Heart left ventricle (tissue), 16 donors: Measurements from ENCODE around the gene ZFPM1. TPM values are rescaled to one million over a fixed set of nuclear protein-coding genes. Genes with fewer than 3 reads are reported as not detected.

Source experiments
- ATAC-seq, 4 donors: fragments of 200-7000 bp; cut with Tn5 transposase; one replicate each; pipeline ENCODE4 v1.9.1; 2020 to 2022; ENCODE audit warnings: moderate library complexity in 4 of 4, mild to moderate bottlenecking in 3 of 4, moderate number of reproducible peaks in 1 of 4
- DNase-seq, 5 donors: peaks; one replicate each; pipeline ENCODE4 v3.0.0-alpha.2; 2020
- H3K27ac ChIP-seq, 12 donors: fragments of 200-600 bp; sonication (generic) in 4 of 12; one replicate each; pipeline versions ENCODE4 v1.5.0 to v1.8.0; 2016 to 2022; ENCODE audit warnings: mild to moderate bottlenecking in 2 of 12
- H3K27me3 ChIP-seq, 9 donors: fragments of 200-600 bp; sonication (generic) in 2 of 9; one replicate each; pipeline versions ENCODE4 v1.5.1 to v1.8.0; 2016 to 2022; ENCODE audit warnings: mild to moderate bottlenecking in 3 of 9
- H3K36me3 ChIP-seq, 9 donors: fragments of 200-600 bp; sonication (generic) in 2 of 9; one replicate each; pipeline versions ENCODE4 v1.5.0 to v1.8.0; 2018 to 2022; ENCODE audit warnings: mild to moderate bottlenecking in 2 of 9
- H3K4me1 ChIP-seq, 12 donors: fragments of 200-600 bp; sonication (generic) in 4 of 12; one replicate each; pipeline versions ENCODE4 v1.5.0 to v1.8.0; 2016 to 2022; ENCODE audit warnings: mild to moderate bottlenecking in 3 of 12
- H3K4me3 ChIP-seq, 12 donors: fragments of 200-600 bp; sonication (generic) in 4 of 12; one replicate each; pipeline versions ENCODE4 v1.5.0 to v1.8.0; 2017 to 2022; ENCODE audit warnings: mild to moderate bottlenecking in 9 of 12, moderate library complexity in 4 of 12
- H3K9me3 ChIP-seq, 12 donors: fragments of 200-600 bp; sonication (generic) in 4 of 12; one replicate each; pipeline versions ENCODE4 v1.5.0 to v1.8.0; 2016 to 2022; ENCODE audit warnings: mild to moderate bottlenecking in 1 of 12
- CTCF ChIP-seq, 12 donors: fragments of 200-600 bp; sonication (generic) in 4 of 12; IDR thresholded peaks; one replicate each; pipeline versions ENCODE4 v1.5.0 to v1.8.0; 2018 to 2022; ENCODE audit warnings: antibody characterized with exemption in 12 of 12, mild to moderate bottlenecking in 5 of 12
- POLR2A ChIP-seq, 2 donors: fragments of 450-650 bp; IDR thresholded peaks; one replicate each; pipeline ENCODE4 v1.6.1; 2017; ENCODE audit warnings: antibody characterized with exemption in 2 of 2, mild to moderate bottlenecking in 2 of 2, moderate library complexity in 2 of 2
- WGBS, 4 donors: extraction: QIAGEN DNeasy Blood & Tissue Kit in 2 of 4; methylation state at CpG; one replicate each; pipeline versions ENCODE4 v1.1.5 to v1.1.7; 2013 to 2018; 5-methylcytosine and 5-hydroxymethylcytosine counted together
- intact Hi-C, 10 donors: fragments of 100-400 bp; cut with DNase I; formaldehyde crosslinking; loops; one replicate each; pipeline versions ENCODE4 v1.11.1 to v1.14.2; 2022
- polyA plus RNA-seq, 2 donors: library from polyadenylated mRNA; stranded (reverse); fragments of 200-250 nt; gene quantifications; one replicate each; pipeline ENCODE4 v1.2.3, GENCODE V29; 2013
- total RNA-seq, 9 donors: library from RNA; depleted of rRNA in 2 of 9; stranded (reverse); fragments of >200 nt in 2 of 9; fragmentation: NEBNext Ultra II Directional in 3 of 9; extraction: Animal tissue kit (Norgen Biotek cat#: 25700) in 3 of 9; gene quantifications; one replicate each; pipeline versions ENCODE4 v1.1.0 to v1.2.4, GENCODE V29; 2016 to 2023
- donor health status: ischemic (EF 13 %, LVEDD 7.1; RV severe dilation, severe dysfunction).
- donor health status: healthy with polysubstance abuse.
- donor health status: DM: no; HTN: yes; CAD: no.
- donor health status: DM: no; HTN: no; CAD: no.
- donor health status: ischemic (EF 25% LVEDD 6.9; RV normal size, moderate dysfunction).
- donor health status: ischemic (EF 25% LVEDD 5.7; RV mildly dilated, moderate dysfunction).
- donor health status: healthy.
- donor health status: DM: yes; HTN: yes; CAD: no.
- donor health status: ischemic (EF 35%, LVEDD 5.7; RV mildly dilated, moderate dysfunction).
- donor health status: nonischemic (EF 11% LVEDD 7.7; RV severe dilation, severe dysfunction).
- donor health status: DM: yes; HTN: yes; CAD: no.
- donor health status: PGD.
- donor health status: ischemic (EF 29% LVEDD 5.4; RV normal size, mild dysfunction).
- donor health status: nonischemic (EF 23%, LVEDD 6.1; RV moderate dilation, normal function).

ZFPM1 gene
- total and polyA plus RNA-seq, 11 donors: 1.3 to 6.3 (median 4.1) TPM

DNA sequence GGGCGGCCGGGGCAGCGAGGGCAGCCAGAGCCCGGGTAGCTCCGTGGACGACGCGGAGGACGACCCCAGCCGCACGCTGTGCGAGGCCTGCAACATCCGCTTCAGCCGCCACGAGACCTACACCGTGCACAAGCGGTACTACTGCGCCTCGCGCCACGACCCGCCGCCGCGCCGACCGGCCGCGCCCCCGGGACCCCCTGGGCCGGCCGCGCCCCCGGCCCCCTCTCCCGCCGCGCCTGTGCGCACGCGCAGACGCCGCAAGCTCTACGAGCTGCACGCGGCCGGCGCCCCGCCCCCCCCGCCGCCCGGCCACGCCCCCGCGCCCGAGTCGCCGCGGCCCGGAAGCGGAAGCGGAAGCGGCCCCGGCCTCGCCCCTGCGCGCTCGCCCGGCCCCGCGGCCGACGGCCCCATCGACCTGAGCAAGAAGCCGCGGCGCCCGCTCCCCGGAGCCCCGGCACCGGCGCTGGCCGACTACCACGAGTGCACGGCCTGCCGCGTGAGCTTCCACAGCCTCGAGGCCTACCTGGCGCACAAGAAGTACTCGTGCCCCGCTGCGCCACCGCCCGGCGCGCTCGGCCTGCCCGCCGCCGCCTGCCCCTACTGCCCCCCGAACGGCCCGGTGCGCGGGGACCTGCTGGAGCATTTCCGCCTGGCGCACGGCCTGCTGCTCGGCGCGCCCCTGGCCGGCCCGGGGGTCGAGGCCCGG is 81.0 kb downstream of the ZFPM1 start:
- 1 to 11% (median 7%) methylated on average over 26 to 114 of the region's 114 CpGs for WGBS, 4 donors
- Histone ChIP-seq H3K36me3 (peaks cover 0 to 5% (median 0%) of the 10 kb centered on the region in 9 donors), H3K4me3 (peak overlapping the region; percentile 50 to 94 (median 70)), H3K4me1 (peaks cover 0 to 21% (median 9%) of the 10 kb centered on the region in 12 donors), H3K9me3 (no peaks in the 10 kb centered on the region), H3K27ac (peak overlapping the region; percentile 79 to 93 (median 86)), H3K27me3 (peaks cover 0 to 8% (median 2%) of the 10 kb centered on the region in 9 donors)
- DNase-seq: peak; percentile 77 to 91 (median 84)
- TF ChIP-seq POLR2A (IDR thresholded peaks at IDR 0.05): peak in 1 of 2 donors; percentile 71
- TF ChIP-seq CTCF (IDR thresholded peaks at IDR 0.05): peak in 1 of 12 donors; percentile 8
- ATAC-seq: peak in 3 of 4 donors; percentile 22 to 65 (median 36)
- intact Hi-C loops: loop anchor here in 2 of 10 donors (10.0 kb wide), 2 partner anchors 569 to 579 kb away; partner anchors contain the start of gene BANP (in 1 of the 2)

DNA sequence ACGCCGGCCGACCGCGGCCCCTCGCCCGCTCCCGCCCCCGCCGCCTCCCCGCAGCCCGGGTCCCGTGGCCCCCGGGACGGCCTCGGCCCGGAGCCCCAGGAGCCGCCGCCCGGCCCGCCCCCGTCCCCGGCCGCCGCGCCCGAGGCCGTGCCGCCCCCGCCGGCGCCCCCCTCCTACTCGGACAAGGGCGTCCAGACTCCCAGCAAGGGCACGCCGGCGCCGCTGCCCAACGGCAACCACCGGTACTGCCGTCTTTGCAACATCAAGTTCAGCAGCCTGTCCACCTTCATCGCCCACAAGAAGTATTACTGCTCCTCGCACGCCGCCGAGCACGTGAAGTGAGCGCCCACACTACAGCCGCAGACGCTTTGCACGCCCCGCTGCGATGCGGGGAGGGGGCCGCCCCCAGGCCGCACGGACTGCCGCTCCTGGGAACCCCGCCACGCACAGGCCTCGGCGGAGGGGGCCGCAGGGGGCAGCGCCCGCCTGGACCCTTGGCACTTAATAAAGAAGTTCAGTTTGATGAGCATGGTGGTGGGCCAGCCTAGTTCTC is 81.6 kb downstream of the ZFPM1 start:
- intact Hi-C loops: loop anchor here in 2 of 10 donors (10.0 kb wide), 2 partner anchors 570 to 580 kb away; partner anchors contain the start of gene BANP (in 1 of the 2)
- peaks cover 0 to 21% (median 9%) of the 10 kb centered on the region in 12 donors for H3K4me1 ChIP-seq
- TF ChIP-seq CTCF (IDR thresholded peaks at IDR 0.05) (peak in 3 of 12 donors; percentile 5 to 18 (median 6)), POLR2A (IDR thresholded peaks at IDR 0.05) (no peak)
- ATAC-seq (peak in 2 of 4 donors; percentile 4 to 30), DNase-seq (peak in 2 of 5 donors; percentile 53 to 75)
- 16 to 35% (median 20%) methylated on average over 13 to 65 of the region's 65 CpGs for WGBS, 4 donors
- peaks cover 0 to 5% (median 0%) of the 10 kb centered on the region in 9 donors for H3K36me3 ChIP-seq
- no peaks in the 10 kb centered on the region for H3K9me3 ChIP-seq
- H3K27ac ChIP-seq: peak overlapping the region in 11 of 12 donors; percentile 28 to 93 (median 85)
- peak overlapping the region in 11 of 12 donors; percentile 25 to 94 (median 71) for H3K4me3 ChIP-seq
- H3K27me3 ChIP-seq: peaks cover 4 to 14% (median 8%) of the 10 kb centered on the region in 9 donors

DNA sequence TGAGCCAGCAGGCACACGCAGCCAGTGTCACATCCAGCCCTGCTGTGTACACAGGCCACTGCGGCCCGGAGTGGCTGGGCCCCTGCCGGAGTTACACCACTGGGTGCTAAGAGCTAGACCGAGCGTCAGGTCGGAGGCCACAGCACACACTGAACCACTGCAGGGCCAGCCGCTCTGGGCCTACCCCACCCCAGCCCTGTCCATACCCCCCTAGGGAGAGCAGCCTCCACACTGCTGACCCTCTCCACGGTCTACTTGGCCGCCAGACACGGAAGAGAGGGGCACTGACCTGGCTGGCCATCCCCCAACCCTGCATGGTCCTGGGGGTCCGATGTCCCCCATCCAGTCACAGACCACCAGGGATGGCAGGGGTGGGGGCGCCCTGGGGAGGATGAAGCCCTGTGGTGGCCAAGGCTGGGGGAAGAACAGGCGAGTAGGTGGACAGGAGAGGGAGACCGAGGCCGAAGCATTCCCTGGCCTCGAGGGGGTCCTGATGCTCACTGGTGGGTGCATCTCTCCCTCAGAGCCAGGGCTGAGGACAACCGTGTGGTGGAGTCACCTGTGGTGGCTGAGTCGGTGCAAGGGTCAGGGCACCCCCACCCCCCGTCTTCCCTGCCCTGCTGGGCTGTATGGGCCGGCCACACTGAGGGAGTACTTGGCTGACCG is 82.2 kb downstream of the ZFPM1 start:
- H3K27me3 ChIP-seq: peaks cover 10 to 20% (median 12%) of the 10 kb centered on the region in 9 donors
- no peak for DNase-seq
- H3K27ac ChIP-seq: peak overlapping the region in 11 of 12 donors; percentile 28 to 92 (median 58)
- peak in 2 of 4 donors; percentile 5 to 14 for ATAC-seq
- 84 to 86% (median 85%) methylated on average over 16 to 22 of the region's 22 CpGs for WGBS, 4 donors
- H3K36me3 ChIP-seq: peaks cover 0 to 2% (median 0%) of the 10 kb centered on the region in 9 donors
- no peaks in the 10 kb centered on the region for H3K9me3 ChIP-seq
- no peak for TF ChIP-seq CTCF (IDR thresholded peaks at IDR 0.05)
- TF ChIP-seq POLR2A (IDR thresholded peaks at IDR 0.05): no peak
- H3K4me3 ChIP-seq: peak overlapping the region in 11 of 12 donors; percentile 25 to 94 (median 68)
- H3K4me1 ChIP-seq: peaks cover 0 to 21% (median 9%) of the 10 kb centered on the region in 12 donors
- intact Hi-C loops: loop anchor here in 2 of 10 donors (10.0 kb wide), 2 partner anchors 571 to 581 kb away; partner anchors contain the start of gene BANP (in 1 of the 2)
